ENCODE measurements around the gene EDEM3.
"Not testable (repeated sequence)": the region's sequence is repeated elsewhere in the genome, so short reads cannot be mapped to it uniquely, and the experiment has no call there.

EDEM3 gene

GRCh38 chr1:184767591-184767990 is 12.9 kb upstream of the EDEM3 start:
- no peak for DNase-seq

GRCh38 chr1:184764483-184764882 is 9.8 kb upstream of the EDEM3 start:
- no peak for DNase-seq

GRCh38 chr1:184763520-184763919 is 8.9 kb upstream of the EDEM3 start:
- not testable (repeated sequence) for DNase-seq

- no peak for DNase-seq
Observed at GRCh38 chr1:184761969-184762485, 7.4 kb upstream of the EDEM3 start.

GRCh38 chr1:184759651-184760050 is 5.0 kb upstream of the EDEM3 start:
- no peak for DNase-seq

- DNase-seq: no peak
Observed at GRCh38 chr1:184759112-184759511, 4.5 kb upstream of the EDEM3 start.

- no peak for DNase-seq
Observed at GRCh38 chr1:184757891-184758290, 3.2 kb upstream of the EDEM3 start.

GRCh38 chr1:184757406-184757805 is 2.7 kb upstream of the EDEM3 start:
- no peak for DNase-seq

GRCh38 chr1:184755226-184756065 is 788 bp upstream of the EDEM3 start:
- no peak for DNase-seq

- DNase-seq: no peak
Observed at GRCh38 chr1:184753608-184754475, 816 bp downstream of the EDEM3 start.

GRCh38 chr1:184753117-184753516 is 1.5 kb downstream of the EDEM3 start:
- DNase-seq: no peak

- DNase-seq: no peak
Observed at GRCh38 chr1:184752656-184753055, 2.0 kb downstream of the EDEM3 start.

GRCh38 chr1:184748740-184749139 is 5.9 kb downstream of the EDEM3 start:
- DNase-seq: no peak

- DNase-seq: no peak
Observed at GRCh38 chr1:184747089-184747955, 7.3 kb downstream of the EDEM3 start.

- no peak for DNase-seq
Observed at GRCh38 chr1:184745929-184746638, 8.6 kb downstream of the EDEM3 start.

- DNase-seq: no peak
Observed at GRCh38 chr1:184745110-184745509, 9.5 kb downstream of the EDEM3 start.

- no peak for DNase-seq
Observed at GRCh38 chr1:184743062-184743756, 11.4 kb downstream of the EDEM3 start.

GRCh38 chr1:184740344-184740743 is 14.3 kb downstream of the EDEM3 start:
- no peak for DNase-seq

GRCh38 chr1:184739796-184740195 is 14.9 kb downstream of the EDEM3 start:
- DNase-seq: no peak

GRCh38 chr1:184739070-184739469 is 15.6 kb downstream of the EDEM3 start:
- DNase-seq: no peak

GRCh38 chr1:184734980-184735379 is 19.7 kb downstream of the EDEM3 start:
- DNase-seq: no peak
